WTC11 (cell line): ENCODE data around the gene HYAL2. TPM values are rescaled to one million over a fixed set of nuclear protein-coding genes. Genes with fewer than 3 reads are reported as not detected.
A peak's percentile ranks its signal among the peaks of the same experiment; 100 is the strongest.

ENCODE experiments used
- AFF4 ChIP-seq: sonication (generic); formaldehyde crosslinking; IDR thresholded peaks from 2 replicates; pipeline ENCODE4 v1.8.1; 2023; ENCODE audit warnings: mild to moderate bottlenecking, missing genetic modification reagents, borderline replicate concordance
- ATF3 ChIP-seq: sonication (generic); formaldehyde crosslinking; conservative IDR thresholded peaks from 2 replicates; pipeline ENCODE4 v1.8.1; 2022; ENCODE audit warnings: mild to moderate bottlenecking, missing genetic modification reagents
- ELF4 ChIP-seq: sonication (generic); formaldehyde crosslinking; IDR thresholded peaks from 2 replicates; pipeline ENCODE4 v1.8.1; 2022; ENCODE audit warnings: low read depth, mild to moderate bottlenecking, moderate library complexity, missing genetic modification reagents
- ETV6 ChIP-seq: sonication (generic); formaldehyde crosslinking; IDR thresholded peaks from 2 replicates; pipeline ENCODE4 v1.8.1; 2022; ENCODE audit warnings: mild to moderate bottlenecking, missing genetic modification reagents
- FOXK1 ChIP-seq: sonication (generic); formaldehyde crosslinking; IDR thresholded peaks from 2 replicates; pipeline ENCODE4 v1.8.0; 2022; ENCODE audit warnings: mild to moderate bottlenecking, moderate library complexity, missing genetic modification reagents
- FOXP1 ChIP-seq: sonication (generic); formaldehyde crosslinking; IDR thresholded peaks from 2 replicates; pipeline ENCODE4 v1.8.0; 2022; ENCODE audit warnings: missing genetic modification reagents, mild to moderate bottlenecking, moderate library complexity, borderline replicate concordance
- GABPB1 ChIP-seq: sonication (generic); formaldehyde crosslinking; IDR thresholded peaks from 2 replicates; pipeline ENCODE4 v1.8.1; 2023; ENCODE audit warnings: mild to moderate bottlenecking, missing genetic modification reagents
- GRHL2 ChIP-seq: fragments of 250-450 bp; sonication (Bioruptor Pico); IDR thresholded peaks from 2 replicates; pipeline ENCODE4 v1.8.0; 2022; ENCODE audit warnings: mild to moderate bottlenecking, moderate library complexity; ENCODE audit not compliant: insufficient replicate concordance, severe bottlenecking
- GTF2I ChIP-seq: fragments of 250-450 bp; sonication (Bioruptor Pico); conservative IDR thresholded peaks from 2 replicates; pipeline ENCODE4 v1.4.0; 2021; ENCODE audit warnings: mild to moderate bottlenecking
- JAZF1 ChIP-seq: fragments of 250-450 bp; sonication (Bioruptor Pico); IDR thresholded peaks from 2 replicates; pipeline ENCODE4 v1.9.0; 2021; ENCODE audit warnings: moderate library complexity, mild to moderate bottlenecking, inconsistent platforms
- JUN ChIP-seq: sonication (generic); formaldehyde crosslinking; IDR thresholded peaks from 2 replicates; pipeline ENCODE4 v1.8.0; 2023; ENCODE audit warnings: mild to moderate bottlenecking, missing genetic modification reagents
- NFATC4 ChIP-seq: fragments of 250-450 bp; sonication (Bioruptor Pico); IDR thresholded peaks from 2 replicates; pipeline ENCODE4 v1.9.0; 2021; ENCODE audit warnings: mild to moderate bottlenecking
- NR1H2 ChIP-seq: sonication (generic); formaldehyde crosslinking; IDR thresholded peaks from 2 replicates; pipeline ENCODE4 v1.9.0; 2021; ENCODE audit warnings: mild to moderate bottlenecking, moderate library complexity, missing genetic modification reagents
- NR3C1 ChIP-seq: sonication (generic); formaldehyde crosslinking; conservative IDR thresholded peaks from 2 replicates; pipeline ENCODE4 v1.8.1; 2023; ENCODE audit warnings: low read depth, mild to moderate bottlenecking, missing genetic modification reagents
- RELA ChIP-seq: sonication (generic); formaldehyde crosslinking; IDR thresholded peaks from 2 replicates; pipeline ENCODE4 v1.8.1; 2022; ENCODE audit warnings: missing genetic modification reagents, mild to moderate bottlenecking, borderline replicate concordance
- SOX15 ChIP-seq: fragments of 250-450 bp; sonication (Bioruptor Pico); IDR thresholded peaks from 2 replicates; pipeline ENCODE4 v1.9.0; 2021; ENCODE audit warnings: mild to moderate bottlenecking
- TCF7 ChIP-seq: sonication (generic); formaldehyde crosslinking; IDR thresholded peaks from 2 replicates; pipeline ENCODE4 v1.8.0; 2022; ENCODE audit warnings: mild to moderate bottlenecking, low read depth, missing genetic modification reagents, moderate library complexity
- TEAD1 ChIP-seq: sonication (generic); formaldehyde crosslinking; IDR thresholded peaks from 2 replicates; pipeline ENCODE4 v1.8.0; 2022; ENCODE audit warnings: mild to moderate bottlenecking, missing genetic modification reagents
- ZBTB21 ChIP-seq: sonication (generic); formaldehyde crosslinking; IDR thresholded peaks from 2 replicates; pipeline ENCODE4 v1.8.1; 2023; ENCODE audit warnings: mild to moderate bottlenecking, missing genetic modification reagents, borderline replicate concordance
- ZNF263 ChIP-seq: sonication (generic); formaldehyde crosslinking; IDR thresholded peaks from 2 replicates; pipeline ENCODE4 v1.8.1; 2022; ENCODE audit warnings: low read depth, mild to moderate bottlenecking, moderate library complexity, missing genetic modification reagents
- ZNF281 ChIP-seq: sonication (generic); formaldehyde crosslinking; IDR thresholded peaks from 2 replicates; pipeline ENCODE4 v1.8.0; 2023; ENCODE audit warnings: mild to moderate bottlenecking, missing genetic modification reagents
- ZNF396 ChIP-seq: fragments of 250-450 bp; sonication (Bioruptor Pico); IDR thresholded peaks from 2 replicates; pipeline ENCODE4 v1.8.0; 2021; ENCODE audit warnings: mild to moderate bottlenecking, moderate library complexity, borderline replicate concordance
- ZNF416 ChIP-seq: fragments of 250-450 bp; sonication (Bioruptor Pico); IDR thresholded peaks from 2 replicates; pipeline ENCODE4 v1.9.0; 2021; ENCODE audit warnings: mild to moderate bottlenecking, inconsistent platforms
- total RNA-seq: library from RNA; stranded (reverse); gene quantifications from 3 replicates; pipeline ENCODE4 v1.2.3, GENCODE V29; 2021
- TF ChIP-seq, protein P1 (sequence below): fragments of 250-450 bp; sonication (Bioruptor Pico); IDR thresholded peaks from 2 replicates; pipeline ENCODE4 v2.1.2; 2022; ENCODE audit warnings: mild to moderate bottlenecking, moderate library complexity
- TF ChIP-seq, protein P2 (sequence below): sonication (generic); formaldehyde crosslinking; IDR thresholded peaks from 2 replicates; pipeline ENCODE4 v1.8.0; 2022; ENCODE audit warnings: mild to moderate bottlenecking, missing genetic modification reagents

HYAL2 gene
- total RNA-seq, 1 experiment from 2014 or later = 58.0 TPM

GRCh38 chr3:50340448-50341329 lies 18.1 kb upstream of the HYAL2 start, which contains the start of gene RASSF1 (continued):
- TF ChIP-seq JAZF1 (CRISPR knock-in tag) (no peak), AFF4 (no peak), NR3C1 (no peak), SOX15 (CRISPR knock-in tag) (no peak), TEAD1 (0 out of 2 replicates have a peak, but pooled peaks have one; percentile 67), NR1H2 (no peak), GRHL2 (CRISPR knock-in tag) (no peak), FOXK1 (CRISPR knock-in tag) (no peak; the same call in 1 of the 2 replicates), ELF4 (no peak), ATF3 (CRISPR knock-in tag) (no peak), ETV6 (CRISPR knock-in tag) (peak; percentile 40), ZNF416 (CRISPR knock-in tag) (no peak), TCF7 (CRISPR knock-in tag) (peak; percentile 87), ZBTB21 (CRISPR knock-in tag) (no peak), GTF2I (no peak), ZNF396 (CRISPR knock-in tag) (no peak), ZNF281 (0 out of 2 replicates have a peak, but pooled peaks have one; percentile 19), NFATC4 (CRISPR knock-in tag) (no peak), GABPB1 (CRISPR knock-in tag) (no peak), JUN (CRISPR knock-in tag) (0 out of 2 replicates have a peak, but pooled peaks have one; percentile 56), ZNF263 (CRISPR knock-in tag) (peak; percentile 22; the same call in 1 of the 2 replicates), RELA (0 out of 2 replicates have a peak, but pooled peaks have one; percentile 23), FOXP1 (CRISPR knock-in tag) (peak; percentile 76)
- TF ChIP-seq, protein P1, sequence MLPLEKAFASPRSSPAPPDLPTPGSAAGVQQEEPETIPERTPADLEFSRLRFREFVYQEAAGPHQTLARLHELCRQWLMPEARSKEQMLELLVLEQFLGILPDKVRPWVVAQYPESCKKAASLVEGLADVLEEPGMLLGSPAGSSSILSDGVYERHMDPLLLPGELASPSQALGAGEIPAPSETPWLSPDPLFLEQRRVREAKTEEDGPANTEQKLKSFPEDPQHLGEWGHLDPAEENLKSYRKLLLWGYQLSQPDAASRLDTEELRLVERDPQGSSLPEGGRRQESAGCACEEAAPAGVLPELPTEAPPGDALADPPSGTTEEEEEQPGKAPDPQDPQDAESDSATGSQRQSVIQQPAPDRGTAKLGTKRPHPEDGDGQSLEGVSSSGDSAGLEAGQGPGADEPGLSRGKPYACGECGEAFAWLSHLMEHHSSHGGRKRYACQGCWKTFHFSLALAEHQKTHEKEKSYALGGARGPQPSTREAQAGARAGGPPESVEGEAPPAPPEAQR (CRISPR knock-in tag) = no peak
- TF ChIP-seq, protein P2, sequence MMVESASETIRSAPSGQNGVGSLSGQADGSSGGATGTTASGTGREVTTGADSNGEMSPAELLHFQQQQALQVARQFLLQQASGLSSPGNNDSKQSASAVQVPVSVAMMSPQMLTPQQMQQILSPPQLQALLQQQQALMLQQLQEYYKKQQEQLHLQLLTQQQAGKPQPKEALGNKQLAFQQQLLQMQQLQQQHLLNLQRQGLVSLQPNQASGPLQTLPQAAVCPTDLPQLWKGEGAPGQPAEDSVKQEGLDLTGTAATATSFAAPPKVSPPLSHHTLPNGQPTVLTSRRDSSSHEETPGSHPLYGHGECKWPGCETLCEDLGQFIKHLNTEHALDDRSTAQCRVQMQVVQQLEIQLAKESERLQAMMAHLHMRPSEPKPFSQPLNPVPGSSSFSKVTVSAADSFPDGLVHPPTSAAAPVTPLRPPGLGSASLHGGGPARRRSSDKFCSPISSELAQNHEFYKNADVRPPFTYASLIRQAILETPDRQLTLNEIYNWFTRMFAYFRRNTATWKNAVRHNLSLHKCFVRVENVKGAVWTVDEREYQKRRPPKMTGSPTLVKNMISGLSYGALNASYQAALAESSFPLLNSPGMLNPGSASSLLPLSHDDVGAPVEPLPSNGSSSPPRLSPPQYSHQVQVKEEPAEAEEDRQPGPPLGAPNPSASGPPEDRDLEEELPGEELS (CRISPR knock-in tag) = no peak
